ENCODE results near the gene SLC16A4. TPM values are rescaled to one million over a fixed set of nuclear protein-coding genes. Genes with fewer than 3 reads are reported as not detected.

Gene SLC16A4
- total RNA-seq, 4 donors from 2014 or later, result 10.5 to 16.9 (median 15.2) TPM

DNA sequence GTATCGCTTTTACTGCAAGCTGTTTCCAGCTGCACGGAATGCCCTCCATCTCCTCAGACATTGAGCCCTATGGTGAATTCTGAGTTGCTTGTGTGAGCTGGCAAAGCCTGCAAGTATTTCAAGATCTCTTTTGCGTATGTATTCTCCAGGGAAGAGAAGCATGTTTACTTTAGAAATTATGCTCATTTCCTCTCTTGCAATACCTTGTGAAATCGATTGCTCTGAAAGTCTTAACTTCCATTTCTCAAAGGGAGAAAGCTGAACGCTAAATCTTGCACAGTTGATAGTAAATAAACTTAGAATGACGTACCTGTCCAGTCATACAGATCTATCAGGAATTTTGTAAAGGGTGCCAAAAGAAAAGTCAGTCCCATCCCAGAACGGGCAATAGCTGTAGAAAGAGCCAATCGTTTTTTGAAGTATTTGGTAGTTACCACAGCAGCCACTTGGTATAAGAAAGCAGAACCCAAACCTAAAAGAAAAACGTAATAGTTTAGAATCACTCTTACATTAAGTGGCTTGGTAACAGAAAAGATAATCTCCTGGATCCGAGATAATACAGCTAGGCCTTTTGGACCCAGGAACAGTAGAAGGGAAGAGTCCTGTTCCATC is 10.0 kb downstream of the SLC16A4 start:
- no peak overlapping the region for H3K4me3 ChIP-seq
- ATAC-seq, result peak; percentile 53
- H3K27ac ChIP-seq, result peak overlapping the region in 2 of 4 donors; percentile 29 to 36
- TF ChIP-seq EP300 (IDR thresholded peaks at IDR 0.05) (no peak), POLR2A (IDR thresholded peaks at IDR 0.05) (no peak), POLR2AphosphoS5 (IDR thresholded peaks at IDR 0.05) (peak; percentile 18)
- TF ChIP-seq, protein P1, sequence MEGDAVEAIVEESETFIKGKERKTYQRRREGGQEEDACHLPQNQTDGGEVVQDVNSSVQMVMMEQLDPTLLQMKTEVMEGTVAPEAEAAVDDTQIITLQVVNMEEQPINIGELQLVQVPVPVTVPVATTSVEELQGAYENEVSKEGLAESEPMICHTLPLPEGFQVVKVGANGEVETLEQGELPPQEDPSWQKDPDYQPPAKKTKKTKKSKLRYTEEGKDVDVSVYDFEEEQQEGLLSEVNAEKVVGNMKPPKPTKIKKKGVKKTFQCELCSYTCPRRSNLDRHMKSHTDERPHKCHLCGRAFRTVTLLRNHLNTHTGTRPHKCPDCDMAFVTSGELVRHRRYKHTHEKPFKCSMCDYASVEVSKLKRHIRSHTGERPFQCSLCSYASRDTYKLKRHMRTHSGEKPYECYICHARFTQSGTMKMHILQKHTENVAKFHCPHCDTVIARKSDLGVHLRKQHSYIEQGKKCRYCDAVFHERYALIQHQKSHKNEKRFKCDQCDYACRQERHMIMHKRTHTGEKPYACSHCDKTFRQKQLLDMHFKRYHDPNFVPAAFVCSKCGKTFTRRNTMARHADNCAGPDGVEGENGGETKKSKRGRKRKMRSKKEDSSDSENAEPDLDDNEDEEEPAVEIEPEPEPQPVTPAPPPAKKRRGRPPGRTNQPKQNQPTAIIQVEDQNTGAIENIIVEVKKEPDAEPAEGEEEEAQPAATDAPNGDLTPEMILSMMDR (IDR thresholded peaks at IDR 0.05), result no peak
- H3K36me3 ChIP-seq, result peaks cover 6 to 90% of the 10 kb centered on the region in 2 donors
- no peaks in the 10 kb centered on the region for H3K9me3 ChIP-seq
- H3K27me3 ChIP-seq, result no peaks in the 10 kb centered on the region
- WGBS, 2 donors (ENCODE audit: low coverage in 1 of 2), result 75 to 78% methylated on average over 8 to 10 of the region's 10 CpGs
- H3K4me1 ChIP-seq, result no peaks in the 10 kb centered on the region

GRCh38 chr1:110375490-110375889 is 15.3 kb downstream of the SLC16A4 start:
- no peak for TF ChIP-seq POLR2A (IDR thresholded peaks at IDR 0.05)
- TF ChIP-seq, protein P1 (IDR thresholded peaks at IDR 0.05), result no peak
- no peak for TF ChIP-seq POLR2AphosphoS5 (IDR thresholded peaks at IDR 0.05)
- no peak for TF ChIP-seq EP300 (IDR thresholded peaks at IDR 0.05)
- H3K9me3 ChIP-seq, result no peaks in the 10 kb centered on the region
- H3K4me3 ChIP-seq, result no peak overlapping the region
- H3K27me3 ChIP-seq, result no peaks in the 10 kb centered on the region
- no peak for ATAC-seq
- H3K4me1 ChIP-seq, result no peaks in the 10 kb centered on the region
- H3K27ac ChIP-seq, result no peak overlapping the region
- 82 to 95% methylated on average over 1 of the region's 1 CpG for WGBS, 2 donors (ENCODE audit: low coverage in 1 of 2)
- H3K36me3 ChIP-seq, result peaks cover 6 to 89% of the 10 kb centered on the region in 2 donors

DNA sequence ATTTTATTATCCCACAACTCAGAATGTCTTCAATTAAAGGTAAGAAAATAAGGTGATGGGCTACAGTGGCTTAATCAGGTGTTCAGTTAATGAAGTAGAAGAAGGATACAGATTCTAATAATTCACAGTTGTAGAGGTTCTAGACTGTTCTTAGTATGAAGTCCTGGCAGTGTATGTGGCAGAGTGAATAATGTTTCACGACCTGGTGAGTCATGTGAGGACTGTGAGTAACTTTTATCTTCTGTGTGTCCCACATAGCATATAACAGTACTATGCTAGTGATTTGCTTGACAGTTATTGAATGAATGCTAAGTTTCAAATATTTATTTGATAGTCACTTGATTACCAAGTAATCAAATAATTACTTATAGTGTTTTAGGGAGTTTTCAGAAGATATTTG is 20.0 kb downstream of the SLC16A4 start:
- Histone ChIP-seq H3K4me3 (no peak overlapping the region), H3K27ac (no peak overlapping the region), H3K4me1 (no peaks in the 10 kb centered on the region), H3K9me3 (no peaks in the 10 kb centered on the region), H3K36me3 (peaks cover 0 to 64% of the 10 kb centered on the region in 2 donors), H3K27me3 (no peaks in the 10 kb centered on the region)
- no peak for ATAC-seq
- 7 to 13% methylated on average over 1 of the region's 1 CpG for WGBS, 2 donors (ENCODE audit: low coverage in 1 of 2)
- TF ChIP-seq, protein P1 (IDR thresholded peaks at IDR 0.05), result no peak
- TF ChIP-seq POLR2A (IDR thresholded peaks at IDR 0.05), result no peak

GRCh38 chr1:110364221-110364620 is 26.6 kb downstream of the SLC16A4 start:
- H3K27me3 ChIP-seq, result no peaks in the 10 kb centered on the region
- TF ChIP-seq EP300 (IDR thresholded peaks at IDR 0.05) (no peak), POLR2A (IDR thresholded peaks at IDR 0.05) (no peak), POLR2AphosphoS5 (IDR thresholded peaks at IDR 0.05) (no peak)
- TF ChIP-seq, protein P1 (IDR thresholded peaks at IDR 0.05), result no peak
- 84 to 91% methylated on average over 2 to 3 of the region's 3 CpGs for WGBS, 2 donors (ENCODE audit: low coverage in 1 of 2)
- H3K9me3 ChIP-seq, result no peaks in the 10 kb centered on the region
- no peak for ATAC-seq
- H3K4me3 ChIP-seq, result no peak overlapping the region
- peaks cover 0 to 51% of the 10 kb centered on the region in 2 donors for H3K36me3 ChIP-seq
- no peaks in the 10 kb centered on the region for H3K4me1 ChIP-seq
- no peak overlapping the region for H3K27ac ChIP-seq

DNA sequence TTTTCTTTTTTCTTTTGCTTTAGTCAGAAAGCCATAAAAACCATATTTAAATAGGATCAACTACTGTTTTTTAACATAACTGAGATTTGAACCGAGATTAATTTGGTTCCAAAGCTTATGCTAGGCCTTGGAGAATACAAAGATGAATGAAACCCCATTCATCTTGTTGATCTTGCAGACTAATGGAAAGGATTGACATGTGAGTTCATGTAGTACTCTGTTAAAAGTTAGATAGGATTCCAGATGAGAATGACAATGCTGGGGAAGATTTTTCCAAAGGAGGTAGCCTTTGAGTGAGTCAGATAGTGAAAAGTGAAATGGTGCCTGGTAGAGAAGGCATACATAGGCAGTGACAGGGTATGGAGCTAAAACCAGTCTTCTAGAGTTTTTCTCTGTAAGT is 29.0 kb downstream of the SLC16A4 start:
- no peak for ATAC-seq
- Histone ChIP-seq H3K4me3 (no peak overlapping the region), H3K4me1 (peaks cover 0 to 9% (median 0%) of the 10 kb centered on the region in 3 donors), H3K9me3 (no peaks in the 10 kb centered on the region), H3K27ac (no peak overlapping the region), H3K27me3 (no peaks in the 10 kb centered on the region), H3K36me3 (peaks cover 0 to 45% of the 10 kb centered on the region in 2 donors)
- TF ChIP-seq POLR2A (IDR thresholded peaks at IDR 0.05) (no peak), POLR2AphosphoS5 (IDR thresholded peaks at IDR 0.05) (no peak), EP300 (IDR thresholded peaks at IDR 0.05) (no peak)
- TF ChIP-seq, protein P1 (IDR thresholded peaks at IDR 0.05), result no peak
- 88 to 89% methylated on average over 1 of the region's 1 CpG for WGBS, 2 donors (ENCODE audit: low coverage in 1 of 2)

Data from gastroesophageal sphincter (tissue), 4 donors.